Stomach (tissue), 4 donors: ENCODE measurements around the gene PIM2.

Source experiments
- CTCF ChIP-seq, 7 experiments: fragments of 450-650 bp in 4 of 7; fragments of 200-600 bp in 3 of 7; sonication (generic) in 3 of 7; IDR thresholded peaks; one replicate each; pipeline ENCODE4 v1.5.1; 2016 to 2019; ENCODE audit warnings: antibody characterized with exemption in 7 of 7, control low read depth in 2 of 7, mild to moderate bottlenecking in 1 of 7
- EP300 ChIP-seq: sonication (generic); formaldehyde crosslinking; IDR thresholded peaks from one replicate; pipeline ENCODE4 v1.6.1; 2017; ENCODE audit warnings: antibody characterized with exemption

- TF ChIP-seq CTCF (IDR thresholded peaks at IDR 0.05) (no peak), EP300 (no peak)
Observed at GRCh38 chrX:48901069-48901468, 17.8 kb downstream of the PIM2 start.
